SK-N-SH treated with all-trans-retinoic acid at 6 μM for 48 hours (cell line): Measurements from ENCODE around the gene TPPP.

Source experiments
- ATAC-seq: fragments of 200-7000 bp; cut with Tn5 transposase; 3 replicates; pipeline ENCODE4 v1.9.1; 2020; ENCODE audit warnings: mild to moderate bottlenecking, moderate library complexity
- ARNTL ChIP-seq: fragments of 450-650 bp; formaldehyde crosslinking; IDR thresholded peaks from 2 replicates; pipeline ENCODE4 v1.5.0; 2020; ENCODE audit warnings: low read depth, mild to moderate bottlenecking, moderate library complexity, borderline replicate concordance
- CSDC2 ChIP-seq: fragments of 250-450 bp; sonication (Bioruptor Pico); IDR thresholded peaks from 2 replicates; pipeline ENCODE4 v1.5.0; 2020; ENCODE audit warnings: mild to moderate bottlenecking, moderate library complexity
- ESRRG ChIP-seq: fragments of 250-450 bp; sonication (Bioruptor Pico); IDR thresholded peaks from 2 replicates; pipeline ENCODE4 v1.6.1; 2021; ENCODE audit warnings: mild to moderate bottlenecking
- GLIS3 ChIP-seq: fragments of 250-450 bp; sonication (Bioruptor Pico); IDR thresholded peaks from 2 replicates; pipeline ENCODE4 v1.5.0; 2020; ENCODE audit warnings: mild to moderate bottlenecking, moderate library complexity
- ISL1 ChIP-seq: fragments of 250-450 bp; sonication (Bioruptor Pico); IDR thresholded peaks from 2 replicates; pipeline ENCODE4 v2.1.2; 2022; ENCODE audit warnings: mild to moderate bottlenecking, moderate library complexity
- PPARA ChIP-seq: fragments of 250-450 bp; sonication (Bioruptor Pico); IDR thresholded peaks from 2 replicates; pipeline ENCODE4 v1.5.0; 2020; ENCODE audit warnings: mild to moderate bottlenecking, borderline replicate concordance
- RARB ChIP-seq: fragments of 250-450 bp; sonication (Bioruptor Pico); IDR thresholded peaks from 2 replicates; pipeline ENCODE4 v1.8.0; 2021; ENCODE audit warnings: mild to moderate bottlenecking, moderate library complexity
- SNAI2 ChIP-seq: fragments of 250-450 bp; sonication (Bioruptor Pico); IDR thresholded peaks from 2 replicates; pipeline ENCODE4 v1.5.0; 2020; ENCODE audit warnings: mild to moderate bottlenecking, moderate library complexity
- TCF4 ChIP-seq: fragments of 250-450 bp; sonication (Bioruptor Pico); IDR thresholded peaks from 2 replicates; pipeline ENCODE4 v1.8.0; 2021; ENCODE audit warnings: mild to moderate bottlenecking, moderate library complexity, borderline replicate concordance
- TOX ChIP-seq: fragments of 250-450 bp; sonication (Bioruptor Pico); IDR thresholded peaks from 2 replicates; pipeline ENCODE4 v1.8.0; 2021; ENCODE audit warnings: mild to moderate bottlenecking, moderate library complexity, borderline replicate concordance
- ZC3H10 ChIP-seq: fragments of 250-450 bp; sonication (Bioruptor Pico); IDR thresholded peaks from 2 replicates; pipeline ENCODE4 v1.5.1; 2021; ENCODE audit warnings: mild to moderate bottlenecking, moderate library complexity
- ZFP3 ChIP-seq: fragments of 250-450 bp; sonication (Bioruptor Pico); IDR thresholded peaks from 2 replicates; pipeline ENCODE4 v1.5.0; 2020; ENCODE audit warnings: mild to moderate bottlenecking, moderate library complexity
- ZFP30 ChIP-seq: fragments of 450-650 bp; formaldehyde crosslinking; IDR thresholded peaks from 2 replicates; pipeline ENCODE4 v1.5.0; 2022; ENCODE audit warnings: mild to moderate bottlenecking, moderate library complexity
- ZNF565 ChIP-seq: fragments of 450-650 bp; formaldehyde crosslinking; conservative IDR thresholded peaks from 2 replicates; pipeline ENCODE4 v1.5.0; 2020; ENCODE audit warnings: low read depth, mild to moderate bottlenecking, moderate library complexity
- ZNF70 ChIP-seq: fragments of 450-650 bp; formaldehyde crosslinking; IDR thresholded peaks from 2 replicates; pipeline ENCODE4 v1.5.0; 2020; ENCODE audit warnings: mild to moderate bottlenecking, moderate library complexity
- ZNF8 ChIP-seq: fragments of 450-650 bp; formaldehyde crosslinking; IDR thresholded peaks from 2 replicates; pipeline ENCODE4 v1.5.0; 2020; ENCODE audit warnings: mild to moderate bottlenecking, moderate library complexity
- TF ChIP-seq, protein P1 (sequence below): fragments of 250-450 bp; sonication (Bioruptor Pico); IDR thresholded peaks from 2 replicates; pipeline ENCODE4 v1.5.0; 2020; ENCODE audit warnings: mild to moderate bottlenecking, moderate library complexity
- TF ChIP-seq, protein P2 (sequence below): fragments of 250-450 bp; sonication (Bioruptor Pico); IDR thresholded peaks from 2 replicates; pipeline ENCODE4 v1.8.0; 2020; ENCODE audit warnings: mild to moderate bottlenecking, moderate library complexity, borderline replicate concordance
- TF ChIP-seq, protein P3 (sequence below): fragments of 250-450 bp; sonication (Bioruptor Pico); IDR thresholded peaks from 2 replicates; pipeline ENCODE4 v1.5.1; 2021; ENCODE audit warnings: mild to moderate bottlenecking, moderate library complexity

Gene TPPP

DNA sequence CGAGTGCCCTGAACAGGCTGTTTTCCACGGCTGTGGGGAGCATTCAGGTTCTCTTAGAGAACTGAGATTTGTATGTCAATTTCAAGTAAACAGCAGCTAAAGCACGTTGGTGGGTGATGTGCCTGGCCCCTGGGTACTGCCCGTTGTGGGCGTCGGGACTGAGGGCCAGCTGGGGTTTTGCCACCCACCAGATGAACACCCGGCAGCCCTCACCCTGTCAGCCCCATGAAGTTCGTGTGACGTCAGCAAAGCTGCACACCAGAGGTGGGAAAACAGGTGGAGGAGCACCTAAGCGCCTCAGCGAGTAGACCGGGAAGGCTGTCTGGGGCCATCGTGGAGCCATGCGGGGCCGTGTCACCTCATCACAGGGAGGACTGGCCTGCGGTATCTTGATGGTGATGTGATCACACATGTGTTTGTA, 71.8 kb downstream of the TPPP start:
- TF ChIP-seq, protein P1, sequence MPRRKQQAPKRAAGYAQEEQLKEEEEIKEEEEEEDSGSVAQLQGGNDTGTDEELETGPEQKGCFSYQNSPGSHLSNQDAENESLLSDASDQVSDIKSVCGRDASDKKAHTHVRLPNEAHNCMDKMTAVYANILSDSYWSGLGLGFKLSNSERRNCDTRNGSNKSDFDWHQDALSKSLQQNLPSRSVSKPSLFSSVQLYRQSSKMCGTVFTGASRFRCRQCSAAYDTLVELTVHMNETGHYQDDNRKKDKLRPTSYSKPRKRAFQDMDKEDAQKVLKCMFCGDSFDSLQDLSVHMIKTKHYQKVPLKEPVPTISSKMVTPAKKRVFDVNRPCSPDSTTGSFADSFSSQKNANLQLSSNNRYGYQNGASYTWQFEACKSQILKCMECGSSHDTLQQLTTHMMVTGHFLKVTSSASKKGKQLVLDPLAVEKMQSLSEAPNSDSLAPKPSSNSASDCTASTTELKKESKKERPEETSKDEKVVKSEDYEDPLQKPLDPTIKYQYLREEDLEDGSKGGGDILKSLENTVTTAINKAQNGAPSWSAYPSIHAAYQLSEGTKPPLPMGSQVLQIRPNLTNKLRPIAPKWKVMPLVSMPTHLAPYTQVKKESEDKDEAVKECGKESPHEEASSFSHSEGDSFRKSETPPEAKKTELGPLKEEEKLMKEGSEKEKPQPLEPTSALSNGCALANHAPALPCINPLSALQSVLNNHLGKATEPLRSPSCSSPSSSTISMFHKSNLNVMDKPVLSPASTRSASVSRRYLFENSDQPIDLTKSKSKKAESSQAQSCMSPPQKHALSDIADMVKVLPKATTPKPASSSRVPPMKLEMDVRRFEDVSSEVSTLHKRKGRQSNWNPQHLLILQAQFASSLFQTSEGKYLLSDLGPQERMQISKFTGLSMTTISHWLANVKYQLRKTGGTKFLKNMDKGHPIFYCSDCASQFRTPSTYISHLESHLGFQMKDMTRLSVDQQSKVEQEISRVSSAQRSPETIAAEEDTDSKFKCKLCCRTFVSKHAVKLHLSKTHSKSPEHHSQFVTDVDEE = no peak
- TF ChIP-seq, protein P2, sequence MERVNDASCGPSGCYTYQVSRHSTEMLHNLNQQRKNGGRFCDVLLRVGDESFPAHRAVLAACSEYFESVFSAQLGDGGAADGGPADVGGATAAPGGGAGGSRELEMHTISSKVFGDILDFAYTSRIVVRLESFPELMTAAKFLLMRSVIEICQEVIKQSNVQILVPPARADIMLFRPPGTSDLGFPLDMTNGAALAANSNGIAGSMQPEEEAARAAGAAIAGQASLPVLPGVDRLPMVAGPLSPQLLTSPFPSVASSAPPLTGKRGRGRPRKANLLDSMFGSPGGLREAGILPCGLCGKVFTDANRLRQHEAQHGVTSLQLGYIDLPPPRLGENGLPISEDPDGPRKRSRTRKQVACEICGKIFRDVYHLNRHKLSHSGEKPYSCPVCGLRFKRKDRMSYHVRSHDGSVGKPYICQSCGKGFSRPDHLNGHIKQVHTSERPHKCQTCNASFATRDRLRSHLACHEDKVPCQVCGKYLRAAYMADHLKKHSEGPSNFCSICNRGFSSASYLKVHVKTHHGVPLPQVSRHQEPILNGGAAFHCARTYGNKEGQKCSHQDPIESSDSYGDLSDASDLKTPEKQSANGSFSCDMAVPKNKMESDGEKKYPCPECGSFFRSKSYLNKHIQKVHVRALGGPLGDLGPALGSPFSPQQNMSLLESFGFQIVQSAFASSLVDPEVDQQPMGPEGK (CRISPR knock-in tag) = no peak
- no peak for TF ChIP-seq CSDC2
- TF ChIP-seq GLIS3 (CRISPR knock-in tag) = no peak
- no peak for ATAC-seq

DNA sequence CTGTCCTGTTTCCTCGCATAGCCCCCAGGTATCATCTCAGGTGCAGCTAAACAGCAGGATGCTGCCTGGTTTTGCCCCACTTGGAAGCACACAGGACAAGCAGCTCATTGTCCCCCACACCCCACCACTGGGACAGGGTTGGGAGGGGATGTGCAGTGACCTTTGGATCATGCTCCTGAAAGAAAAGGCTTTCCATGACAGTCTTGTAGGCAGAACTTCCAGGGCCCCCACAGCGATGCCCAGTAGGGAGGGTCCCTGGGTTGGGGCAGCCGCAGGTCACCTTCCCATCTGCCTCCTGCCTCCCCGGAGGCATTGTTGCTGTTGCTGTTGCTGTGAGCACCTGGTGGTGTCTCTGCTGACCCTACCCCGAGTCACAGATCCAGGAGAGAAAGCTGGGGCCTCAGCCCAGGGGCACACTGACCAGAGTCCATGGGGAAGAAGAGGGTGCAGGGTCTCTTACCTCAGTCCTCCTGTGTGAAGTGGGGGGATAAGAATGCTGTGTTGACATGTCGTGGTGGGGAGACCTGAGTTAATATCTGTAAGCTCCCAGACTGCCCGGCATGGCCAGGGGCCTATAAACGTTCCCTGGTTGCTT, 72.5 kb downstream of the TPPP start:
- no peak for ATAC-seq
- no peak for TF ChIP-seq TCF4 (CRISPR knock-in tag)
- TF ChIP-seq GLIS3 (CRISPR knock-in tag) = no peak
- TF ChIP-seq TOX (CRISPR knock-in tag) = no peak
- no peak for TF ChIP-seq ZNF8
- TF ChIP-seq ISL1 (CRISPR knock-in tag) = no peak
- no peak for TF ChIP-seq RARB (CRISPR knock-in tag)
- TF ChIP-seq, protein P1 = no peak
- TF ChIP-seq ZC3H10 = no peak
- TF ChIP-seq ZFP30 (CRISPR knock-in tag) = no peak
- TF ChIP-seq, all 23 proteins: peak for 0

DNA sequence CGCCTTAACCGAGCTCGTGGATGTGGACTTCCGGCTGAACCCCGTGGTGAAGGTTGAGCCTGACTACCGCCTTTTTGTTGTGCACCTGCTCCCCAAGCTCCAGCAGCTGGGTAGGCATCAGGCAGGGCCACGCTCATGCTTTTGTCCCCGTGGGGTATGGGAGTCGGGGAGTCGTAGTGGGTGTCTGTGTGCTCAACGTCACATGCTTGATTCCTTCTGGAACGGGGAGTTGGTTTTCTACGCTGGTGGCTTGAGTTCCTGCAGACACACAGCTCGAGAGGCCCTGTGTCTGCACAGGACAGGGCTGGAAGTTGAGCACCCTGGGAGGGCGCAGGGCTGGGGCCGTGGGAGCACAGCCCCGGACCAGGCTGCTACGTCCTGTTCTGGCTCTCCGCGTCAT, 73.0 kb downstream of the TPPP start:
- ATAC-seq = no peak
- no peak for TF ChIP-seq ESRRG (CRISPR knock-in tag)
- no peak for TF ChIP-seq ZNF70 (CRISPR knock-in tag)
- TF ChIP-seq, protein P2 (CRISPR knock-in tag) = no peak
- no peak for TF ChIP-seq RARB (CRISPR knock-in tag)
- no peak for TF ChIP-seq PPARA (CRISPR knock-in tag)
- TF ChIP-seq ISL1 (CRISPR knock-in tag) = no peak
- TF ChIP-seq, protein P3, sequence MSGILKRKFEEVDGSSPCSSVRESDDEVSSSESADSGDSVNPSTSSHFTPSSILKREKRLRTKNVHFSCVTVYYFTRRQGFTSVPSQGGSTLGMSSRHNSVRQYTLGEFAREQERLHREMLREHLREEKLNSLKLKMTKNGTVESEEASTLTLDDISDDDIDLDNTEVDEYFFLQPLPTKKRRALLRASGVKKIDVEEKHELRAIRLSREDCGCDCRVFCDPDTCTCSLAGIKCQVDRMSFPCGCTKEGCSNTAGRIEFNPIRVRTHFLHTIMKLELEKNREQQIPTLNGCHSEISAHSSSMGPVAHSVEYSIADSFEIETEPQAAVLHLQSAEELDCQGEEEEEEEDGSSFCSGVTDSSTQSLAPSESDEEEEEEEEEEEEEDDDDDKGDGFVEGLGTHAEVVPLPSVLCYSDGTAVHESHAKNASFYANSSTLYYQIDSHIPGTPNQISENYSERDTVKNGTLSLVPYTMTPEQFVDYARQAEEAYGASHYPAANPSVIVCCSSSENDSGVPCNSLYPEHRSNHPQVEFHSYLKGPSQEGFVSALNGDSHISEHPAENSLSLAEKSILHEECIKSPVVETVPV (CRISPR knock-in tag) = no peak
- TF ChIP-seq ZFP30 (CRISPR knock-in tag) = no peak
- no peak for TF ChIP-seq ZC3H10
- TF ChIP-seq ARNTL (CRISPR knock-in tag) = no peak
- no peak for TF ChIP-seq ZNF8

DNA sequence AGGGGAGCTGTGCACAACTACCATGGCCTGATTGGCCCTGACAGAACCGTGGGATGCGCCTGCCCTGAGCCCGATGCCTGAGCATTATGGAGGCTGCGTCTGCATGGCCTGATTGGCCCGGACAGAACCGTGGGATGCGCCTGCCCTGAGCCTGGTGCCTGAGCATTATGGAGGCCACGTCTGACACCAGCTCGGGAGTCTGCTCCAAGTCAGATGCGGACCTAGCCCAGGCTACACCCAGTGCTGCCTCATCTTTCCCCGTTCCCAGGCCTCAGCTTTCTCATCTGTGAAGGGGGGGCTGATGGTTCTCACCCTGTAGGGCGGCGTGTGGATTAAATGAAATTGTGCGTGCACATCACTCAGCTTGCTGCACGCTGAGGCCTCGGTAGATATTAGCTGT, 73.7 kb downstream of the TPPP start:
- no peak for ATAC-seq
- no peak for TF ChIP-seq ZNF8
- TF ChIP-seq, protein P1 = no peak
- no peak for TF ChIP-seq ZC3H10
- no peak for TF ChIP-seq GLIS3 (CRISPR knock-in tag)
- TF ChIP-seq, protein P3 (CRISPR knock-in tag) = no peak
- no peak for TF ChIP-seq ZFP3 (CRISPR knock-in tag)
- no peak for TF ChIP-seq SNAI2 (CRISPR knock-in tag)
- no peak for TF ChIP-seq RARB (CRISPR knock-in tag)
- TF ChIP-seq ZNF565 (CRISPR knock-in tag) = no peak
